ENCODE results near the gene DEGS2. TPM values are rescaled to one million over a fixed set of nuclear protein-coding genes. Genes with fewer than 3 reads are reported as not detected.

DEGS2 gene
- total RNA-seq = under 0.01 TPM in 1 of 2 replicates, not detected in the other

GRCh38 chr14:100159094-100159864 lies at the start of gene DEGS2:
Gene DEGS2 (minus strand): TSS chr14:100159645. CDS start chr14:100159587, 58 bp downstream.

Small RNA genes within 50 kb of the gene (small RNA-seq; reads per million reads assigned to genes)
- gene MIR151B (not detected), gene MIR342 (2,183 reads per million, percentile 100 among the genes with 10 or more reads in this experiment)

Other genes with a start within 250 kb of the DEGS2 start
- gene EVL, start 94.2 kb downstream of the DEGS2 start, total RNA-seq = 18.9 and 24.2 TPM in 2 replicates
- gene YY1, start 79.5 kb upstream of the DEGS2 start, total RNA-seq = 62.8 and 75.8 TPM in 2 replicates
- 35.8 TPM in 2 replicates for gene SLC25A29, start 146.8 kb upstream of the DEGS2 start, total RNA-seq
- not detected in 2 replicates for gene SLC25A47, start 163.7 kb upstream of the DEGS2 start, total RNA-seq
- gene WDR25, start 216.8 kb upstream of the DEGS2 start, total RNA-seq = 8.1 and 12.3 TPM in 2 replicates